ENCODE results near the gene PRPF40A. TPM values are rescaled to one million over a fixed set of nuclear protein-coding genes. Genes with fewer than 3 reads are reported as not detected.

Gene PRPF40A
- polyA plus RNA-seq, 3 donors, result 56.0 to 95.4 (median 66.6) TPM

GRCh38 chr2:152611458-152612231 is 105.6 kb downstream of the PRPF40A start:
- TF ChIP-seq CTCF (IDR thresholded peaks at IDR 0.05), result no peak
- Histone ChIP-seq H3K79me2 (ENCODE audit: insufficient read depth, low read length) (no peaks in the 10 kb centered on the region), H3K4me1 (ENCODE audit: control insufficient read depth in 1 of 2, insufficient read depth in 2 of 2, low read length in 2 of 2) (peaks cover 47 to 54% of the 10 kb centered on the region in 2 donors), H3K4me3 (replicated peaks in 1 of 3; ENCODE audit: low read depth in 2 of 3, low read length in 3 of 3) (peak overlapping the region; percentile 28 to 77 (median 50)), H4K20me1 (ENCODE audit: insufficient read depth, low read length) (peaks cover 4% of the 10 kb centered on the region), H3K9ac (ENCODE audit: insufficient read depth, low read length, poor library complexity, severe bottlenecking) (peak overlapping the region; percentile 70), H2AFZ (ENCODE audit: insufficient read depth, low read depth, low read length, poor library complexity, severe bottlenecking) (no peak overlapping the region), H3K27me3 (ENCODE audit: control insufficient read depth in 2 of 2, insufficient read depth in 2 of 2, low read length in 2 of 2) (no peaks in the 10 kb centered on the region), H3K4me2 (replicated peaks; ENCODE audit: extremely low read depth, low read length, poor library complexity, severe bottlenecking) (peak overlapping the region; percentile 83), H3K27ac (ENCODE audit: low read depth in 1 of 2, low read length in 2 of 2) (peak overlapping the region; percentile 93 to 98), H3K36me3 (replicated peaks in 1 of 2; ENCODE audit: control insufficient read depth in 1 of 2, insufficient read depth in 2 of 2, low read length in 2 of 2) (no peaks in the 10 kb centered on the region), H3K9me3 (replicated peaks in 1 of 2; ENCODE audit: control insufficient read depth in 1 of 2, insufficient read depth in 1 of 2, low read length in 2 of 2) (no peaks in the 10 kb centered on the region)
- Mint-ChIP-seq H3K36me3 (no peaks in the 10 kb centered on the region), H3K4me1 (peaks cover 51% of the 10 kb centered on the region), H3K27me3 (ENCODE audit: low read depth in 3 of 3) (no peaks in the 10 kb centered on the region), H3K9me3 (no peaks in the 10 kb centered on the region), H3K4me3 (peak overlapping the region; percentile 73 to 90), H3K27ac (peak overlapping the region; percentile 97 to 100 (median 99))
- intact Hi-C loops (cut with micrococcal nuclease), result loop anchor here (5.0 to 10.0 kb wide), 4 partner anchors 39 to 179 kb away; no protein-coding TSS in a partner anchor
- peak; percentile 89 to 97 (median 95) for DNase-seq
- 71% methylated on average over 4 of the region's 5 CpGs for WGBS (ENCODE audit: insufficient coverage)

- peaks cover 4% of the 10 kb centered on the region for H4K20me1 ChIP-seq (ENCODE audit: insufficient read depth, low read length)
- H3K79me2 ChIP-seq (ENCODE audit: insufficient read depth, low read length), result no peaks in the 10 kb centered on the region
- no peak overlapping the region for H3K4me2 ChIP-seq (replicated peaks; ENCODE audit: extremely low read depth, low read length, poor library complexity, severe bottlenecking)
- no peak overlapping the region for H2AFZ ChIP-seq (ENCODE audit: insufficient read depth, low read depth, low read length, poor library complexity, severe bottlenecking)
- Mint-ChIP-seq H3K36me3 (no peaks in the 10 kb centered on the region), H3K4me1 (peaks cover 46% of the 10 kb centered on the region), H3K27ac (peak overlapping the region in 1 of 7 donors; percentile 46), H3K4me3 (no peak overlapping the region), H3K9me3 (no peaks in the 10 kb centered on the region), H3K27me3 (ENCODE audit: low read depth in 3 of 3) (no peaks in the 10 kb centered on the region)
- TF ChIP-seq CTCF (IDR thresholded peaks at IDR 0.05), result no peak
- H3K4me1 ChIP-seq (ENCODE audit: control insufficient read depth in 1 of 2, insufficient read depth in 2 of 2, low read length in 2 of 2), result peaks cover 44 to 61% of the 10 kb centered on the region in 2 donors
- intact Hi-C loops (cut with micrococcal nuclease), result loop anchor here (5.0 to 10.0 kb wide), 4 partner anchors 37 to 177 kb away; no protein-coding TSS in a partner anchor
- no peaks in the 10 kb centered on the region for H3K36me3 ChIP-seq (replicated peaks in 1 of 2; ENCODE audit: control insufficient read depth in 1 of 2, insufficient read depth in 2 of 2, low read length in 2 of 2)
- whole genome bisulfite sequencing (ENCODE audit: insufficient coverage), result 100% methylated on average over 1 of the region's 1 CpG
- no peak for DNase-seq
- H3K4me3 ChIP-seq (replicated peaks in 1 of 3; ENCODE audit: low read depth in 2 of 3, low read length in 3 of 3), result no peak overlapping the region
- H3K27me3 ChIP-seq (ENCODE audit: control insufficient read depth in 2 of 2, insufficient read depth in 2 of 2, low read length in 2 of 2), result no peaks in the 10 kb centered on the region
- no peak overlapping the region for H3K27ac ChIP-seq (ENCODE audit: low read depth in 1 of 2, low read length in 2 of 2)
- H3K9ac ChIP-seq (ENCODE audit: insufficient read depth, low read length, poor library complexity, severe bottlenecking), result no peak overlapping the region
- no peaks in the 10 kb centered on the region for H3K9me3 ChIP-seq (replicated peaks in 1 of 2; ENCODE audit: control insufficient read depth in 1 of 2, insufficient read depth in 1 of 2, low read length in 2 of 2)
Observed at GRCh38 chr2:152609699-152610098, 107.6 kb downstream of the PRPF40A start.
